Chondrocyte (in vitro differentiated cells): ENCODE data around the gene SLC9C1. TPM values are rescaled to one million over a fixed set of nuclear protein-coding genes. Genes with fewer than 3 reads are reported as not detected.

Source experiments
- DNase-seq: peaks from one replicate; pipeline ENCODE4 v3.0.0; 2021; ENCODE audit warnings: mixed read lengths, low spot score
- H3K27ac Mint-ChIP-seq: one replicate; pipeline ENCODE4 v1.8.0; 2021; ENCODE audit warnings: mild to moderate bottlenecking, moderate library complexity, mixed read lengths; ENCODE audit not compliant: unreplicated experiment
- H3K27me3 Mint-ChIP-seq: 2 replicates; pipeline ENCODE4 v1.8.0; 2021; ENCODE audit warnings: low read depth, mixed read lengths
- H3K36me3 Mint-ChIP-seq: 2 replicates; pipeline ENCODE4 v1.8.0; 2021; ENCODE audit warnings: low read depth, mixed read lengths
- H3K4me1 Mint-ChIP-seq: 2 replicates; pipeline ENCODE4 v1.8.0; 2021; ENCODE audit warnings: low read depth, mild to moderate bottlenecking, mixed read lengths
- H3K4me3 Mint-ChIP-seq: one replicate; pipeline ENCODE4 v1.8.0; 2021; ENCODE audit warnings: mild to moderate bottlenecking, moderate library complexity, mixed read lengths; ENCODE audit not compliant: unreplicated experiment
- H3K9me3 Mint-ChIP-seq: 2 replicates; pipeline ENCODE4 v1.8.0; 2021; ENCODE audit warnings: low read depth, mixed read lengths
- CTCF ChIP-seq: fragments of 200-600 bp; sonication (generic); IDR thresholded peaks from 2 replicates; pipeline ENCODE4 v1.5.0; 2021; ENCODE audit warnings: antibody characterized with exemption, mild to moderate bottlenecking, moderate library complexity
- total RNA-seq: library from RNA; stranded (reverse); gene quantifications from 3 replicates; pipeline ENCODE4 v1.2.1, GENCODE V29; 2021

Gene SLC9C1
- total RNA-seq, 1 donor from 2014 or later = 0.07 TPM

- Mint-ChIP-seq H3K4me1 (no peaks in the 10 kb centered on the region), H3K36me3 (no peaks in the 10 kb centered on the region), H3K4me3 (no peak overlapping the region), H3K27me3 (no peaks in the 10 kb centered on the region), H3K9me3 (no peaks in the 10 kb centered on the region), H3K27ac (no peak overlapping the region)
- TF ChIP-seq CTCF = peak; percentile 68
- no peak for DNase-seq
These were observed 10.6 kb upstream of the SLC9C1 start for GRCh38 chr3:112304611-112305010.

- Mint-ChIP-seq H3K27ac (no peak overlapping the region), H3K4me3 (no peak overlapping the region), H3K9me3 (no peaks in the 10 kb centered on the region), H3K36me3 (no peaks in the 10 kb centered on the region), H3K4me1 (no peaks in the 10 kb centered on the region), H3K27me3 (no peaks in the 10 kb centered on the region)
- no peak for DNase-seq
- TF ChIP-seq CTCF = no peak
These were observed 9.8 kb upstream of the SLC9C1 start for GRCh38 chr3:112303764-112304325.

- no peak for DNase-seq
These were observed 9.1 kb upstream of the SLC9C1 start for GRCh38 chr3:112302881-112303763.

GRCh38 chr3:112302150-112302830, 8.3 kb upstream of the SLC9C1 start:
- H3K27me3 Mint-ChIP-seq = no peaks in the 10 kb centered on the region
- no peaks in the 10 kb centered on the region for H3K9me3 Mint-ChIP-seq
- no peak for TF ChIP-seq CTCF
- DNase-seq = peak; percentile 53
- no peak overlapping the region for H3K4me3 Mint-ChIP-seq
- H3K36me3 Mint-ChIP-seq = no peaks in the 10 kb centered on the region
- H3K4me1 Mint-ChIP-seq = no peaks in the 10 kb centered on the region
- H3K27ac Mint-ChIP-seq = no peak overlapping the region

More at GRCh38 chr3:112302881-112303763, 9.1 kb upstream of the SLC9C1 start:
- Mint-ChIP-seq H3K9me3 (no peaks in the 10 kb centered on the region), H3K4me1 (no peaks in the 10 kb centered on the region), H3K27ac (no peak overlapping the region), H3K36me3 (no peaks in the 10 kb centered on the region), H3K4me3 (no peak overlapping the region), H3K27me3 (no peaks in the 10 kb centered on the region)
- no peak for TF ChIP-seq CTCF

- Mint-ChIP-seq H3K36me3 (no peaks in the 10 kb centered on the region), H3K9me3 (no peaks in the 10 kb centered on the region), H3K27me3 (no peaks in the 10 kb centered on the region), H3K27ac (no peak overlapping the region), H3K4me1 (peaks cover 6% of the 10 kb centered on the region), H3K4me3 (no peak overlapping the region)
- no peak for DNase-seq
- TF ChIP-seq CTCF = no peak
These were observed 4.8 kb upstream of the SLC9C1 start for GRCh38 chr3:112298781-112299180.
